ENCODE results near the gene CACYBP. TPM values are rescaled to one million over a fixed set of nuclear protein-coding genes. Genes with fewer than 3 reads are reported as not detected.

CACYBP gene
- total and polyA plus RNA-seq, 2 of the 8 experiments (the other 6 are each of a cell fraction or from before 2014, with no cell fraction given): 28.3 to 247 TPM

DNA sequence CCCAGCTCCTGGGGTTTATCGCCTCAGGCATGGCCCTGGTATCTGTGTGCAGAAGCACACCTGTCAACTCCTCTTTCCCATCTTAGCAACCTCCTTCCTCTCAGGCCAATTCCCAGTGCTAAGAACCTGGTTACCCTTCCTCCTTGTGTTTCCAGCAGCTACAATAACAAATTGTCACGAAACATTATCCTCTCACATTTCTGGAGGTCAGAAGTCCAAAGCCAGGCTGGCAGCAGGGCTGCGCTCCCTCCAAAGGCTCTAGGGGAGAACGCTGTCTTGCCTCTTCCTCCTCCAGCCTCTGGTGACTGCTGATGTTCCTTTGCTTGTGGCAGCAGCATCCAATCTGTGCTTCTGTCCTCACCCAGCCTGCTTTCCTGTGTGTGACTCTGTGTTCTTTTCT, 34.2 kb downstream of the CACYBP start:
- POLR2A ChIA-PET (ENCODE audit: partially characterized antibody): interaction anchor here (1.2 kb wide), 1 partner anchor 9 kb away, joined by 3 read pairs; no protein-coding TSS in a partner anchor
- no peak overlapping the region for H2BK20ac ChIP-seq (ENCODE audit: low read length)
- 0 out of 2 replicates have a peak overlapping the region, but pooled peaks have one; percentile 18 for H2AK5ac ChIP-seq (ENCODE audit: low read depth, low read length)
- H3K4me3 ChIP-seq (ENCODE audit: extremely low read depth in 1 of 4, insufficient read depth in 2 of 4, low read depth in 3 of 4, low read length in 4 of 4): no peak overlapping the region
- H3K14ac ChIP-seq (ENCODE audit: insufficient read length): no peak overlapping the region
- peak overlapping the region; percentile 19; the same call in 1 of the 2 replicates for H2AFZ ChIP-seq (ENCODE audit: low read length)
- DNase-seq (ENCODE audit: low read depth in 1 of 2, low spot score in 2 of 2) (no peak), FAIRE-seq (no peak)
- 87% methylated on average over 4 of the region's 4 CpGs; no CpG with 5 or more reads in 1 of the 2 experiments for WGBS, 2 experiments (ENCODE audit: extremely low coverage in 1 of 2, insufficient coverage in 1 of 2, insufficient read length in 1 of 2, insufficient replicate concordance in 2 of 2, low coverage in 1 of 2, low lambda C conversion rate in 2 of 2, missing lambda C conversion rate in 1 of 2)
- H3K23ac ChIP-seq (ENCODE audit: insufficient read length): no peak overlapping the region
- H3K27ac ChIP-seq (ENCODE audit: low read depth, low read length): no peak overlapping the region
- H2BK5ac ChIP-seq (ENCODE audit: low read depth, low read length): no peak overlapping the region
- H3K79me2 ChIP-seq (ENCODE audit: control insufficient read depth in 1 of 2, insufficient read depth in 2 of 2, low read length in 2 of 2): no peaks in the 10 kb centered on the region
- no peaks in the 10 kb centered on the region for H3K23me2 ChIP-seq (ENCODE audit: low read depth, low read length)
- H2BK12ac ChIP-seq (ENCODE audit: low read depth, low read length): no peak overlapping the region
- H3K9ac ChIP-seq (replicated peaks in 1 of 4; ENCODE audit: extremely low read depth in 1 of 4, low read depth in 3 of 4, low read length in 3 of 4): no peak overlapping the region
- H3K18ac ChIP-seq (ENCODE audit: extremely low read depth, low read length): no peak overlapping the region
- peak overlapping the region; percentile 62 for H4K8ac ChIP-seq (ENCODE audit: extremely low read depth, insufficient read depth, low read length)
- H3K9me3 ChIP-seq (ENCODE audit: insufficient read depth in 2 of 2, low read depth in 1 of 2, low read length in 1 of 2): no peaks in the 10 kb centered on the region
- H3K36me3 ChIP-seq (ENCODE audit: control insufficient read depth in 2 of 4, insufficient read depth in 4 of 4, low read length in 3 of 4): no peaks in the 10 kb centered on the region
- no peak overlapping the region for H3K56ac ChIP-seq (replicated peaks; ENCODE audit: insufficient read length, low read depth, low read length)
- H3K4me2 ChIP-seq (ENCODE audit: insufficient read depth in 1 of 2, low read depth in 2 of 2, low read length in 2 of 2): no peak overlapping the region
- H4K20me1 ChIP-seq (replicated peaks in 1 of 2; ENCODE audit: control insufficient read depth in 1 of 2, insufficient read depth in 2 of 2, low read length in 2 of 2): no peaks in the 10 kb centered on the region
- H4K91ac ChIP-seq (replicated peaks; ENCODE audit: insufficient read length, low read length): no peak overlapping the region
- H2BK15ac ChIP-seq (ENCODE audit: low read length): no peak overlapping the region
- no peak overlapping the region for H2BK120ac ChIP-seq (replicated peaks; ENCODE audit: low read depth, low read length)
- peaks cover 0 to 6% (median 2%) of the 10 kb centered on the region in 4 experiments; a peak in 3 of 7 replicates for H3K4me1 ChIP-seq (replicated peaks in 1 of 4; ENCODE audit: control insufficient read depth in 3 of 4, insufficient read depth in 4 of 4, low read length in 3 of 4)
- no peak overlapping the region for H3K4ac ChIP-seq (replicated peaks; ENCODE audit: insufficient read length, low read depth, low read length)
- no peak overlapping the region for H4K5ac ChIP-seq (ENCODE audit: insufficient read length, low read depth, low read length)
- no peaks in the 10 kb centered on the region for H3K79me1 ChIP-seq (ENCODE audit: low read depth, low read length)
- H3K27me3 ChIP-seq (replicated peaks in 1 of 4; ENCODE audit: control insufficient read depth in 3 of 4, extremely low read depth in 1 of 4, insufficient read depth in 3 of 4, low read length in 3 of 4): no peaks in the 10 kb centered on the region; a peak in 1 of 7 replicates
- CTCF ChIA-PET (ENCODE audit: partially characterized antibody): interaction anchor here (1.5 to 5.6 kb wide), 4 partner anchors 80 to 283 kb away, joined by 5 to 88 read pairs (median 53); no protein-coding TSS in a partner anchor
- no peak for TF ChIP-seq FOSL1 (IDR thresholded peaks at IDR 0.05; ENCODE audit: insufficient read depth, low read depth, low read length)
- TF ChIP-seq CHD2 (IDR thresholded peaks at IDR 0.05; ENCODE audit: low read length): no peak
- TF ChIP-seq PHF8 (conservative IDR thresholded peaks at IDR 0.05; ENCODE audit: low read depth, low read length): no peak
